H9 (cell line): ENCODE measurements around the gene PRR20G. TPM values are rescaled to one million over a fixed set of nuclear protein-coding genes. Genes with fewer than 3 reads are reported as not detected.

ENCODE experiments used
- DNase-seq: peaks from one replicate; pipeline ENCODE4 v3.0.0-alpha.2; 2017
- H2AFZ ChIP-seq: one replicate; pipeline ENCODE4 v1.6.1; 2013; ENCODE audit warnings: mild to moderate bottlenecking, low read length, control low read depth, moderate library complexity
- H2AK5ac ChIP-seq: 2 replicates; pipeline ENCODE4 v1.6.1; 2013; ENCODE audit warnings: low read length, control low read depth, mixed read lengths; ENCODE audit not compliant: insufficient read length
- H2BK120ac ChIP-seq: one replicate; pipeline ENCODE4 v1.6.1; 2013; ENCODE audit warnings: low read depth, mild to moderate bottlenecking, low read length, control low read depth, inconsistent platforms; ENCODE audit not compliant: poor library complexity, severe bottlenecking
- H2BK12ac ChIP-seq: 2 replicates; pipeline ENCODE4 v1.6.1; 2013; ENCODE audit warnings: low read length, control low read depth, mixed read lengths, low read depth; ENCODE audit not compliant: insufficient read length
- H2BK15ac ChIP-seq: 2 replicates; pipeline ENCODE4 v1.6.1; 2013; ENCODE audit warnings: low read depth, low read length, control low read depth
- H2BK20ac ChIP-seq: one replicate; pipeline ENCODE4 v1.6.1; 2013; ENCODE audit warnings: low read depth, mild to moderate bottlenecking, low read length, control low read depth, inconsistent platforms; ENCODE audit not compliant: poor library complexity, severe bottlenecking
- H2BK5ac ChIP-seq: 2 replicates; pipeline ENCODE4 v1.6.1; 2013; ENCODE audit warnings: low read length, control low read depth, mixed read lengths; ENCODE audit not compliant: insufficient read length
- H3K14ac ChIP-seq: 2 replicates; pipeline ENCODE4 v1.6.1; 2013; ENCODE audit warnings: low read length, control low read depth; ENCODE audit not compliant: insufficient read depth
- H3K18ac ChIP-seq: 2 replicates; pipeline ENCODE4 v1.6.1; 2013; ENCODE audit warnings: low read depth, mild to moderate bottlenecking, mixed read lengths, low read length, control low read depth; ENCODE audit not compliant: insufficient read length
- H3K23ac ChIP-seq: 2 replicates; pipeline ENCODE4 v1.6.1; 2013; ENCODE audit warnings: low read length, control low read depth, mixed read lengths, low read depth; ENCODE audit not compliant: insufficient read length
- H3K23me2 ChIP-seq: 2 replicates; pipeline ENCODE4 v1.6.1; 2013; ENCODE audit warnings: low read depth, mild to moderate bottlenecking, mixed read lengths, low read length, control low read depth; ENCODE audit not compliant: insufficient read length, poor library complexity, severe bottlenecking
- H3K27ac ChIP-seq: 2 replicates; pipeline ENCODE4 v1.5.1; 2013; ENCODE audit warnings: low read length, control low read depth, mixed read lengths, low read depth; ENCODE audit not compliant: insufficient read length
- H3K27me3 ChIP-seq: 2 replicates; pipeline ENCODE4 v1.6.1; 2013; ENCODE audit warnings: low read length, control low read depth, inconsistent platforms; ENCODE audit not compliant: insufficient read depth
- H3K4ac ChIP-seq: 2 replicates; pipeline ENCODE4 v1.6.1; 2013; ENCODE audit warnings: low read depth, mild to moderate bottlenecking, control low read depth, inconsistent platforms, low read length, moderate library complexity
- H3K4me1 ChIP-seq: 2 replicates; pipeline ENCODE4 v1.6.1; 2013; ENCODE audit warnings: low read length, control low read depth, inconsistent platforms; ENCODE audit not compliant: insufficient read depth
- H3K4me2 ChIP-seq: 2 replicates; pipeline ENCODE4 v1.6.1; 2013; ENCODE audit warnings: low read length, control low read depth, mixed read lengths; ENCODE audit not compliant: insufficient read length, insufficient read depth
- H3K56ac ChIP-seq: 2 replicates; pipeline ENCODE4 v1.6.1; 2013; ENCODE audit warnings: low read depth, mild to moderate bottlenecking, mixed read lengths, low read length, control low read depth; ENCODE audit not compliant: insufficient read length
- H3K79me1 ChIP-seq: 2 replicates; pipeline ENCODE4 v1.6.1; 2013; ENCODE audit warnings: low read depth, mild to moderate bottlenecking, moderate library complexity, low read length, control low read depth, inconsistent platforms; ENCODE audit not compliant: insufficient read depth, poor library complexity, severe bottlenecking
- H3K79me2 ChIP-seq: 2 replicates; pipeline ENCODE4 v1.6.1; 2013; ENCODE audit warnings: low read length, control low read depth, inconsistent platforms; ENCODE audit not compliant: insufficient read depth
- H3K9ac ChIP-seq: 2 replicates; pipeline ENCODE4 v1.6.1; 2013; ENCODE audit warnings: low read length, control low read depth, mixed read lengths; ENCODE audit not compliant: insufficient read length; ENCODE audit errors: extremely low read depth
- H3K9me3 ChIP-seq: one replicate; pipeline ENCODE4 v1.6.1; 2013; ENCODE audit warnings: low read depth, low read length, inconsistent platforms; ENCODE audit not compliant: control insufficient read depth
- H3T11ph ChIP-seq: one replicate; pipeline ENCODE4 v1.6.1; 2013; ENCODE audit warnings: mild to moderate bottlenecking, low read length, control low read depth, inconsistent platforms
- H4K20me1 ChIP-seq: one replicate; pipeline ENCODE4 v1.6.1; 2013; ENCODE audit not compliant: control insufficient read depth, insufficient read length, insufficient read depth
- H4K5ac ChIP-seq: 2 replicates; pipeline ENCODE4 v1.6.1; 2013; ENCODE audit warnings: low read depth, mild to moderate bottlenecking, mixed read lengths, low read length, control low read depth; ENCODE audit not compliant: insufficient read length
- H4K8ac ChIP-seq: replicated peaks from 2 replicates; pipeline ENCODE4 v1.6.1; 2013; ENCODE audit warnings: low read length, control low read depth, mixed read lengths, low read depth; ENCODE audit not compliant: insufficient read length
- H4K91ac ChIP-seq: 2 replicates; pipeline ENCODE4 v1.6.1; 2013; ENCODE audit warnings: low read depth, mild to moderate bottlenecking, moderate library complexity, mixed read lengths, low read length, control low read depth; ENCODE audit not compliant: insufficient read length
- H3K27ac Mint-ChIP-seq, 3 experiments: 2 replicates in 2 of 3; 3 replicates in 1 of 3; pipeline ENCODE4 v1.8.0; 2020 to 2021; ENCODE audit warnings: mixed read lengths in 3 of 3, mild to moderate bottlenecking in 1 of 3, moderate library complexity in 1 of 3
- H3K27me3 Mint-ChIP-seq: 2 replicates; pipeline ENCODE4 v1.8.0; 2021; ENCODE audit warnings: low read depth, mild to moderate bottlenecking, moderate library complexity, mixed read lengths
- H3K36me3 Mint-ChIP-seq, 3 experiments: 2 replicates in 2 of 3; 3 replicates in 1 of 3; pipeline ENCODE4 v1.8.0; 2020 to 2021; ENCODE audit warnings: low read depth in 3 of 3, mixed read lengths in 3 of 3; ENCODE audit not compliant: insufficient read depth in 1 of 3
- H3K4me1 Mint-ChIP-seq, 2 experiments: 2 replicates each; pipeline ENCODE4 v1.8.0; 2020; ENCODE audit warnings: mixed read lengths in 2 of 2
- H3K4me3 Mint-ChIP-seq, 2 experiments: 2 replicates in 1 of 2; 3 replicates in 1 of 2; pipeline ENCODE4 v1.8.0; 2020 to 2021; ENCODE audit warnings: mild to moderate bottlenecking in 2 of 2, mixed read lengths in 2 of 2, moderate library complexity in 1 of 2
- H3K9me3 Mint-ChIP-seq, 2 experiments: 2 replicates in 1 of 2; 3 replicates in 1 of 2; pipeline ENCODE4 v1.8.0; 2020; ENCODE audit warnings: mild to moderate bottlenecking in 2 of 2, mixed read lengths in 2 of 2, moderate library complexity in 1 of 2
- CTCF ChIP-seq: fragments of 200-600 bp; sonication (generic); conservative IDR thresholded peaks from 3 replicates; pipeline ENCODE4 v1.8.0; 2021; ENCODE audit warnings: antibody characterized with exemption, mild to moderate bottlenecking
- WGBS: extraction: QIAGEN DNeasy Blood & Tissue Kit; methylation state at CpG from one replicate; pipeline ENCODE4 v1.1.7; 2013; ENCODE audit warnings: missing lambda C conversion rate, low lambda C conversion rate, mixed read lengths; ENCODE audit not compliant: insufficient read length; ENCODE audit errors: extremely low coverage; 5-methylcytosine and 5-hydroxymethylcytosine counted together
- total RNA-seq: library from RNA; stranded (reverse); gene quantifications from 2 replicates; pipeline ENCODE4 v1.2.1, GENCODE V29; 2021

Gene PRR20G
- total RNA-seq, 1 experiment from 2014 or later = 0.35 TPM

GRCh38 chr3:127289706-127290575, 2.1 kb upstream of the PRR20G start:
- no peak for DNase-seq
- Mint-ChIP-seq H3K4me1 (peaks cover 0 to 4% of the 10 kb centered on the region in 2 experiments; a peak in 2 of 4 replicates), H3K27me3 (peaks cover 6% of the 10 kb centered on the region), H3K27ac (no peak overlapping the region), H3K36me3 (peaks cover 0 to 8% (median 0%) of the 10 kb centered on the region in 3 experiments; a peak in 2 of 7 replicates), H3K9me3 (peaks cover 9 to 12% of the 10 kb centered on the region in 2 experiments), H3K4me3 (no peak overlapping the region)
- H3K23me2 ChIP-seq = no peaks in the 10 kb centered on the region
- no peak overlapping the region for H3K18ac ChIP-seq
- H3K9me3 ChIP-seq = no peaks in the 10 kb centered on the region
- H4K91ac ChIP-seq = no peak overlapping the region
- no peaks in the 10 kb centered on the region for H3K27me3 ChIP-seq
- no peak overlapping the region for H2AK5ac ChIP-seq
- H4K20me1 ChIP-seq = no peaks in the 10 kb centered on the region
- no peak overlapping the region for H3K4ac ChIP-seq
- H3K79me2 ChIP-seq = no peaks in the 10 kb centered on the region
- WGBS = no CpG with 5 or more reads among the region's 4 CpGs
- TF ChIP-seq CTCF = no peak
- no peak overlapping the region for H3K23ac ChIP-seq
- H3K4me2 ChIP-seq = no peak overlapping the region
- no peak overlapping the region for H2BK20ac ChIP-seq
- H2AFZ ChIP-seq = no peak overlapping the region
- no peaks in the 10 kb centered on the region for H3K4me1 ChIP-seq
- H3K56ac ChIP-seq = no peak overlapping the region
- H2BK12ac ChIP-seq = no peak overlapping the region
- H2BK5ac ChIP-seq = no peak overlapping the region
- no peak overlapping the region for H4K8ac ChIP-seq
- H2BK120ac ChIP-seq = no peak overlapping the region
- H3K9ac ChIP-seq = no peak overlapping the region
- H2BK15ac ChIP-seq = no peak overlapping the region
- no peak overlapping the region for H4K5ac ChIP-seq
- H3T11ph ChIP-seq = no peak overlapping the region
- no peak overlapping the region for H3K14ac ChIP-seq
- H3K79me1 ChIP-seq = no peaks in the 10 kb centered on the region
- no peak overlapping the region for H3K27ac ChIP-seq
